ENCODE results near the gene CHDH. TPM values are rescaled to one million over a fixed set of nuclear protein-coding genes. Genes with fewer than 3 reads are reported as not detected.

Gene CHDH
- total RNA-seq, 2 experiments from 2014 or later, result 0.23 to 0.42 TPM

DNA sequence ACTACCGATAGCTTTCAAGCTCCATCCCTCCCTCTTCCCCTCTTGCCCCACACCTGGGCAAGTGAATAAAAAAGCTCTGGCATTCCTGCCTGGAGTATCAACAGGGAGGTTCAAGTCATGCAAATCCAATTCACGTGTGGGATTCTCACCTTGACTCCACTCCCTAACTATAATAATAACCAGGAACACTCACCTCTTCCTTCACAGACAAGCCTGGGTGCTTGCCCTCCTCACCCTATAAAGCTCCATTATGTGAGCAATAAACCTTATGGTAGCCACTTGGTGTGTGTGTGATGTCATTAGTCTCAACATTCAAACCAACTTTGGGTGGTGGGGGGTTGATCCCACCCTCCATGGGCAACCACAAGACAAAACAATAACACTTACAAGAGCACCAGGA is 16.6 kb downstream of the CHDH start:
- CTCF ChIA-PET, result no interaction called here
- POLR2A ChIA-PET, result no interaction called here

DNA sequence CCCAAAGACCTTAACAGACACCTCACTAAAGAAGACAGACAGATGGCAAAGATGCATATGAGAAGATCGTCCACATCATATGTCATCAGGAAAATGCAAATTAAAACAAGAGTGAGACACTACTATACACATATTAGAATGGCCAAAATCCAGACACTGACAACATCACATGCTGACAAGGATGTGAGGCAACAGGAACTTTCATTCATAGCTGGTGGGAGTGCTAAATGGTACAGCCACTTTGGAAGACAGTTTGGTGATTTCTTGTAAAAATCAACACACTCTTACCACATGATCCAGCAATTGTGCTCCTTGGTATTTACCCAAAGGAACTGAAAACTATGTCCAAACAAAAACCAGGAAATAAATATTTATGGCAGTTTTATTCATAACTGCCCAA is 17.6 kb downstream of the CHDH start:
- ChIA-PET CTCF (no interaction called here), POLR2A (no interaction called here)

DNA sequence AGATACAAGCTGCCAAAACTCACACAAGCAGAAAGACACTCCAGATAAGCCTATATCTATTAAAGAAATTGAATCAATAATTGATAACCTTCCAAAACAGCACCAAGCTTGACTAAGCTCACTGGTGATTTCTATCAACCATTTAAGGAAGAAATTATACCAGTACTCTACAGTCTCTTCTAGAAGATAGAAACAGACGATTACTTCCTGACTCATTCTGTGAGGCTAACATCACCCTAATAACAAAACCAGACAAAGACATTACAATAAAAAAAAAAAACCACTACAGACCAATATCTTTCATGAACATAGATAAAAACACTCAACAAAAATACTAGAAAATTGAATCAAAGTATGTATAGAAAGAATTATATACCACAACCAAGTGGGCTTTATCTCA is 20.2 kb downstream of the CHDH start:
- POLR2A ChIA-PET, result no interaction called here
- CTCF ChIA-PET, result no interaction called here

DNA sequence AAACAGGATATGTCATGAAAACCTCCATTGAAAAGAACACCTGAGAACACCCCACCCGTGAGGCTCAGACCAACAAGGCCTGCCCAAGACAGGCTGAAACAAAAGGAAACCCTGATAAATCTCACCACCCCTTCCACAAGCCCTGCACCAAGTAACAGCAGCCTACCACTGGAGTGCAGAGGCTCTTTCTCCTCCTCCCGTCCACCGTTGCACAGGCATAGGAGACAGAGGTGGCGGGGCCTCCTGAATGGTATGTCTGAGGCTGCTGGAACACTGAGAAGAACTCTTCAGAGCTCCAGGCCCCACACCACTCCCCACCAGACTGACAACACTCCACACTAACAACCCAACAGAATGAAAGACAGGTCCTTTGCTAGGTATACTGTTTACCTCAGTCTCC is 21.4 kb downstream of the CHDH start:
- POLR2A ChIA-PET, result no interaction called here
- CTCF ChIA-PET, result no interaction called here

DNA sequence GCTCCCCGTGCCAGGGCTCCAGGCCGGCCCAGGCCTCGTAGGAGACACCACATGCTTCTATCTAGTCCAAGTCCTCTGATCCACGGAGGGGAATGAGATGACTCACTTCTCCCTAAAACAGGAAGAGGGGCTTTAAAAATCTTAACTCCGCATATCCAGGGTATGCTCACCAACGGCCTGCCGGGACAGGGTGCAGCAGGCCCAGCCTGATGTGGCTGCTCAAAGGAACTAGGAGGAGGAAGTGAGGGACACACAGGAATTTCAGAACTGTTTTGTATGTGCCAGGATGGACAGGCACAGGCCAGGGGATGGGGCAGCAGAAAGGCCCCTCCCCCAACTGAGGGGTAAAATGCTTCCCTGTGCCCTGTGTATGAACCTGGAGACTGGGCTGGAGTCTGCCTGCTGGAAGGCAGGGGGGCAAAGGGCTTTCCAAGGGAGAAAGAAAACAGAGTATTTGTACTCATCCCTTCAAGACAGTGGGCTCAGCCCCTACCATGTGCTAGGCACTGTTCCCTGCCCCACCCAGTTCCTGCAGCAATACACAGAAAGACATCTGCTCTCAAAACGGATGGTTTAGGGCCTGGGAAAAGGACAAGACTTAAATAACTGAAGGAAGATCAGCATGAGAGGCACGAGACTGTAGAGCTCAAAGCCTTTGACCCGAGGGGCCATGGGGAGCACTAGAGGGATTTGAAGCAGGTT is 22.1 kb downstream of the CHDH start:
- POLR2A ChIA-PET, result no interaction called here
- CTCF ChIA-PET, result no interaction called here

DNA sequence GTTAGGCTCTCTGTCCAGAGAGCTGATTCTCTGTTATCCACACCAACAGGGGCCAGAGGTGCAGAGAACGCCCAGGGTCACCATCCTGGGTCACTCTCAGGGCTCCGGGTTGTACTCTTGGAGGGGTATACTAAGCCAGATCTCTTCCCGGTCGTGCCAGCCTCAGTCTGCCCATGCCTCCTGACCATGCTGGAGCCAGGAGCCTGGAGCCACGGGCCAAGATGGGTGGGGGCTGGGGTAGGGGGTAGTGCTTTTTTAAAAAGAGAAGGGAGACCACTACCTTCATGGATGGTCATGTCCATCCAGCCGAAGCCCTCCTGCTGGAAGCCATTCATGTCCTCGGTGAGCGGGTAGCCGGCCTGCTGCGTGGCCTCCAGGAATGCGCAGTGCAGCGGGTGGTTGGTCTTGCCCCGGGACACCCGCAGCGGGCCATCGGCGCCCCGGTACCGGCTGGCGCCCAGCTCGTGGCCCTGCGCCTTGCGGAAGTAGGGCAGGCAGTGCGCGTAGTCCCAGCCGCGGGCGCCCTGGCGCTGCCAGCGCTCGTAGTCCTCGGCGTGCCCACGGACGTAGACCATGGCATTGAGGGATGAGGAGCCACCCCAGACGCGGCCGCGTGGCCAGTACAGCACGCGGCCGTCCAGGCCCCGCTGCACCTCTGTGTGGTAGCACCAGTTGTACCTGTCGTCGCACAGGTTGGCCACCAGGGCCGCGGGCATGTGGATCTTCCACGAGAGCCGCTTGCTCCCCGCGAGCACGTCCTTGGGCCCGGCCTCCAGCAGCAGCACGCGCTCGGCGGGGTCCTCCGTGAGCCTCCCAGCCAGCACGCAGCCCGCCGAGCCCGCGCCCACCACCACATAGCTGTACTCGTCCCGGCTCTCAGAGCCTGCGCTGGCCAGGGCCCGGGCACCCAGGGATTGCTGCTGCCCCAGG is 22.9 kb downstream of the CHDH start:
- ChIA-PET CTCF (no interaction called here), POLR2A (no interaction called here)

DNA sequence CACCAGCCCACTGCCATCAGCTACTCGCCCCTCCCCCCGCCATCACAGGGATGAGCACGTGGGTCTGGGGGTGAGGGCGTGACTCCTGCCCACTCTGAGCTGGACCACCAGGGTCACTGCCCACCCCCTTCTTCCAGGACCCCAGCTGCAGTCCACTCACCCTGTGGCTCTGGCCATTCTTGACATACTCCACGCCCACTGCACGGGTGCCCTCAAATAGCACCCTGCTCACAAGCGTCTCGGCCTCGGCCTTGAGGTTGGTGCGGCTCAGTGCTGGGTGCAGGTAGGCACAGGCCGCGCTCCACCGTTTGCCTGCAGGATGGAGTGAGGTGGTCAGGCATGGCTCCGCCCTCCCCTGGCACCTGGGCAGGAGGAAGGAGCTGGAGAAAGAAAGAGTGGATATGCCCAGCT is 23.9 kb downstream of the CHDH start:
- ChIA-PET CTCF (no interaction called here), POLR2A (no interaction called here)

DNA sequence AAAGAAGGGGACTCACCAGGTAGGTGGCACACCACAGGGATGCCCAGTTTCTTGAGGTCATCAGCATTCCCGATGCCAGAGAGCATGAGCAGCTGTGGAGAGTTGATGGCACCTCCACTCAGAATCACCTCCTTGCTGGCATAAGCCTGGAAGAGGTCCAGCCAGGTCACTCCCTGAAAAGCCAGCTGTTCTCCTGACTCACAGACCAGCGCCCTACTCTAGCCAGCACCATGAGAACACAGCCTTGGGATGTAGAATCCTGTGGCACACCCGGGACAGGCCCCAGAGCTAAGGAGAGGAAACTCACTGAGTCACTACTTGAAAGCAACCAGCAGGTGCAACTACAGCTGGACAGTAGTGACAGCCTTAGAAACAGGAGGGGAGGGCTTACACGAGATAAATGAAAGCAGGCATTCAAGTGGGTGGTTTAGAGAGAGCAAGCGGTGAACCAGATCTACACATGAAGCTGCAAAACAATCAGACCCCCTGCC is 24.5 kb downstream of the CHDH start:
- POLR2A ChIA-PET, result no interaction called here
- CTCF ChIA-PET, result no interaction called here

DNA sequence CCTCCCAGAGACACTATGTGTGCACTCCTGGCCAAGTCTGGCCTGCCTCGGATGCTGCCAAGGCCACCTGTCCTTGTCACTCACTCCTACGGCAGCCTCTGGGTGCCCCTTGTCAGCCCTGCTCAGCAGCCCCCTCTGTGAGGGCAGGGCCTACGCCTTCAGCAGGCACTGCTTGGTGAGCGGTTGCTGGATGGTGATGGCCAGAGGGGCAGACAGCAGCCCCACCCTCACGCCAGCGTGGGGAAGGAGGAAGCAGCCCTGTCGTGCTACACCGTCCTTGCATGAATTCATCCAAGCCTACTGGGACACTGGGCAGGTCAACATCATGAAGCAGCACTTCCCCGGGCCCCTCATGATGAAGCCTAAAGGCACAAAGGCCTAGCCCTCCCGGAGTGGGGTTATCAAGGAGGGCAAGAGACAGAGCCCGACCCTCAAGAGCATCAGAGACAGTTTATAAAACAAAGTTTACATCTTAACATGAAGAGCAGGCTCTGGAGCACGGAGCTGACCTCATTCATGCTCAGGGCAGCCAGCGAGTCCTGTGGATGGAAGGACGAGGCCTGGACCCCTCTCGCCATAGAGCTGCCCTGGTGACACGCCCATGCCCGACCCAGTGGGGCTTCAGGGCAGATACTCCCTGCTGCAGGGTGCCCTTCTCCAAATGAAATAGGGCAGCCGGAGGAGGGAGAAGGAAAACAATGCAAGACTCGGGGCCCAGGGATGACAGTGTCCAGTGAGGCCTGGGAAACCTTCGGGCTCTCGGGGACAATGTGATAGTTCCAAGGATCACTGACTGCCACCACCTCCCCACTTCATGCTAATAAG is 25.3 kb downstream of the CHDH start:
- CTCF ChIA-PET, result no interaction called here

DNA sequence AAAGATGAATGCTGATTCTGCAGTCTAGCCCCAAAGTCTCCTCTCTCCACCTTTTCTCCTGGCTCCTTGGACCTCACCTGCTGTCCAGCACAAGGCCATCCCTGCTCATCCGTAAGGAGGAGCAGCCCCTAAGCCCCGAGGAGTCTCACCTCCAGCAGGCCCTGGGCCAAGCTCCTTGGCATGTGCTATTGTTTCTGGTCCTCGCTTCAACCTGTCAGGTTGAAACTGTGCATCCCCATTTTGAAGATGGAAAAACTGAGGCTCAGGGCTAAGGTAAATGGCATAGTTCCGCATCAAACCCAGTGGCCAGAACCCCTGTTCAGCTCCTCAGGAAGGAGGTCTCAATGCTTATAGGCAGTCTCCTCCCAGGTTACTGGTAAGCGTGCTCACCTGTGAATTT is 26.1 kb downstream of the CHDH start:
- CTCF ChIA-PET, result no interaction called here
- POLR2A ChIA-PET, result no interaction called here

More for the DNA sequence above, 25.3 kb downstream of the CHDH start:
- POLR2A ChIA-PET, result no interaction called here

DNA sequence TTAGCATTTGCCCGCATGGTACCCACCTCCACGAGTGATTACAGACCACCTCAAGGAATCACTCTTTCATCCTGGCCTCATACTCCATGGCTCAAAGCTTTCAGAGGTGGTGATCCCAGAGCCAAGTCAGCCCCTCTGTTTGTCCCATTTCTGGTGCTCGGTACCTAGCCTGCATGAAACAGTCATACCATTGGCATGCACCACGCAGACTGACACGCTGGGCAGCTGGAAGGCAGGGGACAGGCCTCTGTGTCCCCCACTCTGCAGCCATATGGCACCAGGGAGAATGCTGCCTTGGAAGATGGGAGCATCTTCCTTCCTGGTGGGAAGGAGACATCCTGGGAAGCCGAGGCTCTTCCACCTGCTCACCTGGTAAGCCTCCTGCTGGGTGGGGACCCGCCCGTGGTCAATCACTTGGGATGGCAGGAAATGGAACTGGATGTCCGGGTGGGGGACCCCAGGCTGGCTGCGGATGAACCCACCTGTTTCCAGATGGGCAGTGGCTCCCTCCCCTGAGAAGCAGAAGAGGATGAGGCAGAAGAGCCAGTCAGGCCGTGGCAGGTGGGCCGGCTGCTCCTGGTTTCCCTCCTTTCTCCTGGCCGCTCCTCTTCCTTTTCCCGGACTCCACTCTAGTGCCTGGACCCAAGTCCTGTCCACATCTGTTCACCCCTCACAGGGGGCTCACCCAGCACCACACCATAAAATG is 26.9 kb downstream of the CHDH start:
- ChIA-PET CTCF (no interaction called here), POLR2A (no interaction called here)

DNA sequence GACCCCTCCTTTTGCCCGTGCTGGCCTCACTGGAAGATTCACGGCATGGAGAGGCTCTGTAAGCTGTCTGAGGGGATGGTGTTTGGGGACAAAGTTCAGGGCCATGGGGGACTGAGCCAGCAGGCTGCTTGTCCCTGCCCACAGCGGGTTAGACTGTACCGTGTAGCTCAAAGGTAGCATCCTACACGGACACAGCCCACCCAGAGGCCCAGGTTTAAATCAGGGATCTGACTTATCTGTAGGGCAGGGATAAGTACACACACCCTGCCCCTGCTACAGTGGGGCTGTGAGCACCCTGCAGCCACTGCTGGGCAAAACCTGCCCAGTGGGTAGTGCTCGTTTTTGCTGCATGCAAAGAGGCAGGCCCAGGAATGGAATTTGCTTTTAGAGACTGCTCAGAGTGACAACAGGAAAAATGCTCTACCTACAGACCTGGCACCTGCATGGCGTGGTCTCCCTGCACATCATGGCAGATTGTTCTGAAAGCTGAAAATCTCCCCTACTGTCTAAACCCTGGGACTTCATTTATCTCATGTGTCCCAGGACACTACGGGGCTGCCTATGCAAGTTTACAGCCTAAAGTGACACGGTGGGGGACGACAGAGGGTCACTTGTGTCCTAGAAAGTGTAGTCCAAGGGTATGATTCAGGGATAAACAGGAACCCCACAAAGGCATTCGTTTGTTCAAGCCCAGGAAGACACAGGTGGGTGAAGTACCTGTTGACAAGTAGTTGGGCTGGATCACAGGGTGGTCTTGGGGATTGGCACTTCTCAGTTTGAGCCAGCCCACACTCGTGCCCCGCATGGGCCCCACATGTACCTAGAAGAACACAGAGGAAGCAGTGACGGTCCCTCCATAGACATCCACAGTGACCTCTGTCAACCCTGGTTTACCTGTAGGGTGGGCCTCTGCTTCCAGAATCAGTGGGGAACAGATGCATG is 27.7 kb downstream of the CHDH start:
- ChIA-PET POLR2A (no interaction called here), CTCF (no interaction called here)

DNA sequence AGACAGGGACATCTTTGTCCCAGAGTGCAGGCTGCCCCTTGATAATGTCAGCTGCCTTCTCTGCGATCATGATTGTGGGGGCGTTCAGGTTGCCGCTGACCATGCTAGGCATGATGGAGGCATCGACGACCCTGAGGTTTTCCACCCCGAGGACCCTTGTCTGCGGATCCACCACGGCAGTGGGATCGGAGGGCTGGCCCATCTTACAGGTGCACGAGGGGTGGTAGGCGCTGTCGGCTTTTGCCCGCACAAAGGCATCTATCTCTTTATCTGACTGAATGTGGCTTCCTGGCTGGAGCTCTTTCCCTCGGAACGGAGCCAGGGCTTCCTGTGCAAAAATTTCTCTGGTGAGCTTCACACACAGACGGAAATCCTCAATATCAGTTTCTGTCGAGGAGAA is 28.4 kb downstream of the CHDH start:
- ChIA-PET POLR2A (no interaction called here), CTCF (no interaction called here)

DNA sequence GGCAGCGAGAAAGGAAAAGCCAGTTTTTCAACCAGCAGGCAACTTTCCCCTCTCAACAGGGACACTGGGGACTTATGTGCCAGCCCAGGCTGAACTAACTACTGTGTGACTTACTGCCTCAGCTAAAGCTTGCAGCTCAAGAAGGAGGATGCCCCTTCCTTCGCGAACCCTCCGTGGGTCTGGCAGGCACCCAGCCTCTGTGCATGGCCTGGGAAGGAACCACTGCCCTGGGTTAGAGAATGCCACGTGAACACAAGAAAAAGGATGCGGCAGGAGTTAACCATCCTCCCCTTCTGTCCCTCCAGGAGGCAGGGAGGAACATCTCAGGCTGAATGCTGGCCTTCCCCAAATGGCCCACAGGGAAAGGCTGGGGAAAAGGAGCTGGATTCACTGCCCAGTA is 29.0 kb downstream of the CHDH start:
- ChIA-PET POLR2A (no interaction called here), CTCF (no interaction called here)

DNA sequence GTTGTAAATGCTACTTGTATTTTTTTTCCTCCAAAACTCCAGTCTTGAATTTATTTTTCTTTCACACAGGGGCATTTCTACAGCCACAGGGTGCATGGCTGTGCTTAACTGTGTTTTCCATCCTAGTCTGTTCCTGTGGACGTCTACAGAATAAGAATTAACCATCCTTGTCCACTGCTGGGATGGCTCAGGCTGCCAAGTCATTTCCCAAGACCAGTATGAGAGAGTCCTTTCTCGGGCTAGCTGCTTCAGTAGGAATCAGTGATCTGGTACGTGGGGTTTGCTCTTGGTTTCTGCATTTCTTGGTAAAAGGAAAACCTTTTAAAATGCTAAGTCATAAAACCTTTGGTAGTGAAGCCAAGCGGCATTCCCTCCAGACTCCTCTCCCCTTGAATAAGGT is 29.8 kb downstream of the CHDH start:
- POLR2A ChIA-PET, result no interaction called here
- CTCF ChIA-PET, result interaction anchor here (0.5 kb wide), 1 partner anchor 120 kb away, joined by 3 read pairs; no protein-coding TSS in a partner anchor

DNA sequence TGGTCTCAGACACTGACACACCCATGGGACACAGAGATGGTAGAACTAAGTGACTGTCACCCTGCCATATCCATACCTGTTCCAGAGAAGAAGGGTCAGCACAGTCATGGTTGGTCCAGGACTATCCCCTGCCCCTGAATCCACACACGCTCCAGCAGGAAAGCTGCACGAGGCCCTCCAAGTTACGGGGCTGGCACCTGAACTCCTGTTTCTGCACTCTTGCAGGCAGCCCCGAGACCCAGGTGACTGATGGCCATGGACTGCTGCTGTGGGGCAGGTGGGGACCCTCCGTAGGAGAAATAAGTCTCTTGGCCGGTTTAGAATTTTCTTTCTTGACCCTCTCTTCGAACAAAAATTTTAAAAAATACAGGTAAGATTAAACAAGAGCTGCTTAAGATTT is 30.6 kb downstream of the CHDH start:
- POLR2A ChIA-PET, result no interaction called here

DNA sequence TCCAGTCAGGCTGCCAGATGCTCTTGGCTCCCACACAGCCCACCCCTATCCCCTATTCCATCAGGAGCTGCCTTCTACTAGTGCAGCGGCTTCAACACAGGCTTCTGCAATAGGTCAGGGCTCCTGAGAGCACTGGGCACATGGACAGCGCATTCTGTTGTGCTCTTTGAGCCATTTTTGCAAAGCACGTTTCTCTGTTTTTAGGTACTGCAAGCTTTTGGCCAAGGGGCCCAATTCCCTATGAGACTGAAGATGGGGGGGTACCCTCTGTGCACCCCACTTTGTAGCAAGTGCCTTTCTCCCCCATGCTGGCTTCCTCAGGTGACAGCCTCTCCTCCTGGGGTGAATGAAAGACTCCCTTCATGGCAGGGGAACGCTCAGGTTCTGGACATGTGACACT is 31.2 kb downstream of the CHDH start:
- CTCF ChIA-PET, result no interaction called here
- POLR2A ChIA-PET, result no interaction called here

More for the DNA sequence above, 30.6 kb downstream of the CHDH start:
- CTCF ChIA-PET, result no interaction called here

DNA sequence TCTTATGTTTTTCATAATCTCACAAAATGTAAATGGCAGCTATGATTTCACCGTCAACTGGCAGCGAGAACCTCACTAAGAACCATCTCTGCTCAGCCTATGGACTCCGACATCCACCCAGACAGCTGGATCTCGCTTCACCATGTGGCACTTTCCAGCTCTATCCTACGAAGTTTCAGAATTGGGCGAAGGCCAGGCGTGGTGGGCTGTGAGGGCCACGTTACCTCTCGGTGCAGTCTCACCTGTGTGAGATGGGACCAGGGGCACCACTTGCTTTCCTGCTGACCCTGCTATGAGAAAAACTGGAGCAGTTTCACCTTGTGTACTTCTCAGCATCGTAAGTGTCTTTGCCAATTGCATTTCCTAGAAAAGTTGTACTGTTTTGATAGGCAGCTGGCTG is 32.3 kb downstream of the CHDH start:
- POLR2A ChIA-PET, result no interaction called here

DNA sequence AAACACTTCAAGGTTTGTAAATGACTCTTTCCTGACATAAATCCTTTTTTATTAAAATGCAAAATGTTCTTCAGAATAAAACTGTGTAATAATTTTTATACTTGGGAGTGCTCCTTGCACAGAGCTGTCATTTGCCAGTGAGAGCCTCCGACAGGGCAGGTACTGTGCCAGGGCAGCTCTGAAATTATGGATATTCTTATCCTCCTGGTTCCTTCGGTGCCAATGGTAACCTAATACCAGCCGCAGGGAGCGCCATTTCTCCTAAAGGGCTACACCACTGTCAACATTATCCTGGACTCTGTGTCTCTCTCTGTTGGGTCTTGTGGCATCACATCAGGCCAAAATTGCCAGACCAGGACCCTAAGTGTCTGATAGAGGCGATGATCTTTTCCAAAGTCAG is 33.0 kb downstream of the CHDH start:
- POLR2A ChIA-PET, result no interaction called here
- CTCF ChIA-PET, result no interaction called here

More for the DNA sequence above, 32.3 kb downstream of the CHDH start:
- CTCF ChIA-PET, result no interaction called here

Measured in activated CD8-positive, alpha-beta memory T cell treated with anti-CD3 and anti-CD28 coated beads for 36 hours (primary cell).